ENCODE data around the gene TSSK1B.
"Not testable (repeated sequence)": the region's sequence is repeated elsewhere in the genome, so short reads cannot be mapped to it uniquely, and the experiment has no call there.

Gene TSSK1B

DNA sequence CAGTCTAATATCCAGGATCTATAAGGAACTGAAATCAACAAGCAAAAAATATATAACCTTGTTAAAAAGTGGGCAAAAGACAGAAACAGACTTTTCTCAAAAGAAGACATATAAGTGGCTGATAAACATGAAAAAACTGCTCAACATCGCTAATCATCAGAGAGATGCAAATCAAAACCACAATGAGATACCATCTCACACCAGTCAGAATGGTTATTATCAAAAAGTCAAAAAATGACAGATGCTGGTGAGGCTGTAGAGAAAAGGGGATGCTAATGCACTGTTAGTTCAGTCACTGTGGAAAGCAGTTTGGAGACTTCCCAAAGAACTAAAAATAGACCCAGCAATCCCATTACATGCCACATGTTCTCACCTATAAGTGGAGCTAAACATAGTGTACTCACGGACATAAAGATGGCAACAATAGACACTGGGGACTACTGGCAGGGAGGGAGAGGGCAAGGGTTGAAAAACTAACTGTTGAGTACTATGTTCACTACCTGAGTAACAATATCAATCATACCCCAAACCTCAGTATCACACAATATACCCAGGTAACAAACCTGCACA is 11.7 kb upstream of the TSSK1B start:
- no peaks in the 10 kb centered on the region for H3K9me3 ChIP-seq (ENCODE audit: control insufficient read depth in 1 of 2, low read length in 2 of 2)
- no peak overlapping the region for H3K4me3 ChIP-seq (ENCODE audit: low read depth in 1 of 2, low read length in 2 of 2)
- H3K36me3 ChIP-seq (ENCODE audit: control insufficient read depth in 1 of 2, insufficient read depth in 2 of 2, low read length in 2 of 2): no peaks in the 10 kb centered on the region

DNA sequence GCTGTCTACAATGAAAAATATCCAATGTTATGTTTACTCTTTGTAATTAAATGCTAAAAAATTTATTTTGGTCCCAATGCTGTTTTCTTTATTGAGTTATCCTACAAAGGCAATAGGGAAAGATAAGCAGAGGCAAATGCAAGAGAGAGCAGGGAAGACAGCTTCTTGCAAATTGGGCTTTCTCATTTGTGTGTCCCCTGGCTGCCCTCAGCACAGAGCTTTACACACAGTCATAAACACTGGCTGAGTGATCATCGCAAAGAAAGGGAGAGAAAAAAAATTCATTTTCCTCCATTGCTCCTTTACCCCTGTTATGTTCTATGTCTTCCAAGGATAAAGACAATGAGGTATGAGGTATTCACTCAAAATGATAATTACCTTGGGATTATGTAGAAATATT is 2.3 kb upstream of the TSSK1B start:
- Histone ChIP-seq H3K27me3 (ENCODE audit: low read depth, low read length) (no peaks in the 10 kb centered on the region), H3K36me3 (ENCODE audit: control insufficient read depth in 1 of 2, insufficient read depth in 2 of 2, low read length in 2 of 2) (no peaks in the 10 kb centered on the region), H3K4me1 (ENCODE audit: control insufficient read depth in 1 of 2, insufficient read depth in 2 of 2, low read length in 2 of 2) (peaks cover 0 to 9% of the 10 kb centered on the region in 2 donors), H3K27ac (ENCODE audit: low read length) (no peak overlapping the region), H3K4me3 (ENCODE audit: low read depth in 1 of 2, low read length in 2 of 2) (no peak overlapping the region), H3K9me3 (ENCODE audit: control insufficient read depth in 1 of 2, low read length in 2 of 2) (no peaks in the 10 kb centered on the region)

More for the DNA sequence above, 11.7 kb upstream of the TSSK1B start:
- Histone ChIP-seq H3K4me1 (ENCODE audit: control insufficient read depth in 1 of 2, insufficient read depth in 2 of 2, low read length in 2 of 2) (no peaks in the 10 kb centered on the region), H3K27ac (ENCODE audit: low read length) (no peak overlapping the region), H3K27me3 (ENCODE audit: low read depth, low read length) (no peaks in the 10 kb centered on the region)

DNA sequence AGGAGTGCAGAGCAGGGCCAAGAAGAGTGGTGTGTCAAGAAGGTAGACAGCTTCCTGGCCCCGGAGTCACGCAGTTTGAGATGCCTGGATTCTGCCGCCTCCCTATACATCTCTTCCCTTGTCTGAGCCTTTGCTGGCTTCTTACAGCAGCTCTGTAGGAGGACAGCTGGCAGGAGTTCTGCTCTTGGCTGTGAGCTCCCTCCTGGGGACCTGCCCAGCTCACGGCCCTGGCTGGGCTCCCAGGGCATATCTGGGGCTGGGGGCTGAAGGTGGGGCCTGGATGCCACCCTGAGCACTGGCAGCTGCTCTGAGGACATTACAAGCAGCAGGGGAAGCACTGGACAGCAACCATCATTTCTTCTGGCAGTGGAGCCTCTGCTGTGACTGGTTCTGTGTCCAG is 786 bp upstream of the TSSK1B start:
- Histone ChIP-seq H3K27me3 (ENCODE audit: low read depth, low read length) (no peaks in the 10 kb centered on the region), H3K4me3 (ENCODE audit: low read depth in 1 of 2, low read length in 2 of 2) (no peak overlapping the region), H3K36me3 (ENCODE audit: control insufficient read depth in 1 of 2, insufficient read depth in 2 of 2, low read length in 2 of 2) (no peaks in the 10 kb centered on the region), H3K27ac (ENCODE audit: low read length) (no peak overlapping the region), H3K4me1 (ENCODE audit: control insufficient read depth in 1 of 2, insufficient read depth in 2 of 2, low read length in 2 of 2) (peaks cover 0 to 9% of the 10 kb centered on the region in 2 donors), H3K9me3 (ENCODE audit: control insufficient read depth in 1 of 2, low read length in 2 of 2) (no peaks in the 10 kb centered on the region)

DNA sequence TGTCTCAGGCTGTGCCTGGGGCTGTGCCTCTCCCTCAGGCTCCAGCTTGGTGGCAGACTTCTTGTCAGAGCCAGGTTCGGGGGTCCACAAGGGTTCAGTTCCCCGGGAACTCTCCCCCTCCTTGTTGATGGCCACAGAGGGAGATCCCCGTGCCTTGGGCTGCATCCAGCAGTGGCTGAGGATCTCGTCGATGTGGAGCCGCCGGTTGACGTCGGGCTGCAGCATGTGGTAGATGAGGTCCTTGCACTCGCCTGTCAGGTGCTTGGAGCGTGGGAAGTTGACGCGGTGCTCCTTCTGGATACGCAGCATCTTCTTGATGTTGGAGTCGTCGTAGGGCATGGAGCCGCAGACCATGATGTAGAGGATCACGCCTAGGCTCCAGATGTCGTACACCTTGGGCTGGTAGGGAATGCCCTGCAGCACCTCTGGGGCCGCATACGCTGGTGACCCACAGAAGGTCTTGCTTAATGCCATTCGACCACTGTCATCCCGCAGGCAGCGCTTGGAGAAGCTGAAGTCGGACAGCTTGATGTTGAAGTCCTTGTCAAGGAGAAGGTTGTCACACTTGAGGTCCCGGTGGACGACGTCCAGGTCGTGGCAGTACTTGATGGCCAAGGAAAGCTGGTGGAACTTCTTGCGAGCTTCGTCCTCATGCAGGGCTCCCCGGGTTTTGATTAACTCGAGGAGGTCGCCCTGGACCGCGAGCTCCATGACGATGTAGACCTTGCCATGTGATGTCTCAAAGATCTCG is 752 bp downstream of the TSSK1B start:
- H3K9me3 ChIP-seq (ENCODE audit: control insufficient read depth in 1 of 2, low read length in 2 of 2): no peaks in the 10 kb centered on the region
- H3K4me3 ChIP-seq (ENCODE audit: low read depth in 1 of 2, low read length in 2 of 2): no peak overlapping the region
- H3K27ac ChIP-seq (ENCODE audit: low read length): no peak overlapping the region
- H3K4me1 ChIP-seq (ENCODE audit: control insufficient read depth in 1 of 2, insufficient read depth in 2 of 2, low read length in 2 of 2): peaks cover 0 to 9% of the 10 kb centered on the region in 2 donors
- H3K36me3 ChIP-seq (ENCODE audit: control insufficient read depth in 1 of 2, insufficient read depth in 2 of 2, low read length in 2 of 2): no peaks in the 10 kb centered on the region
- no peaks in the 10 kb centered on the region for H3K27me3 ChIP-seq (ENCODE audit: low read depth, low read length)

DNA sequence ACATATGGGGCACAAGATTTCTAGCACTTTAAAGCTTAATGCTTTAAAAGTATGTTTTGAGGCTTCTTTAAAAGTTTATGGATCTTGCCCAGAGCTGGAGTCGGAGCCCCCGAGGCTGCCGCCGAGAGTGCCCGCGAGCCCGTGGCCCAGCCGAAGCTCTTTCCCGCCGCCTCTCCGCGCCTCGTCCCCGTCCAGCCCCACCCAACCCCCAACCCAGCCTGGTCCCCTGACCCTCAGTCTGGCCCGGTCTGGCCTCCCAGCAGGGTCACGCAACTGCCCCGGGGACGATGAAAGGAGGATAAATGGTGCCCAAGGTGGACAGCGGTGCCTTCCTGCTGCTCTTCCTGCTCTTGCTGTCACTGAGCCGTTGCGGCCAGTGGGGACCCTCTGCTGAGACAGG is 1.7 kb downstream of the TSSK1B start:
- H3K4me3 ChIP-seq (ENCODE audit: low read depth in 1 of 2, low read length in 2 of 2): no peak overlapping the region
- H3K4me1 ChIP-seq (ENCODE audit: control insufficient read depth in 1 of 2, insufficient read depth in 2 of 2, low read length in 2 of 2): peaks cover 0 to 9% of the 10 kb centered on the region in 2 donors
- H3K9me3 ChIP-seq (ENCODE audit: control insufficient read depth in 1 of 2, low read length in 2 of 2): no peaks in the 10 kb centered on the region
- no peaks in the 10 kb centered on the region for H3K36me3 ChIP-seq (ENCODE audit: control insufficient read depth in 1 of 2, insufficient read depth in 2 of 2, low read length in 2 of 2)
- no peak overlapping the region for H3K27ac ChIP-seq (ENCODE audit: low read length)
- no peaks in the 10 kb centered on the region for H3K27me3 ChIP-seq (ENCODE audit: low read depth, low read length)

DNA sequence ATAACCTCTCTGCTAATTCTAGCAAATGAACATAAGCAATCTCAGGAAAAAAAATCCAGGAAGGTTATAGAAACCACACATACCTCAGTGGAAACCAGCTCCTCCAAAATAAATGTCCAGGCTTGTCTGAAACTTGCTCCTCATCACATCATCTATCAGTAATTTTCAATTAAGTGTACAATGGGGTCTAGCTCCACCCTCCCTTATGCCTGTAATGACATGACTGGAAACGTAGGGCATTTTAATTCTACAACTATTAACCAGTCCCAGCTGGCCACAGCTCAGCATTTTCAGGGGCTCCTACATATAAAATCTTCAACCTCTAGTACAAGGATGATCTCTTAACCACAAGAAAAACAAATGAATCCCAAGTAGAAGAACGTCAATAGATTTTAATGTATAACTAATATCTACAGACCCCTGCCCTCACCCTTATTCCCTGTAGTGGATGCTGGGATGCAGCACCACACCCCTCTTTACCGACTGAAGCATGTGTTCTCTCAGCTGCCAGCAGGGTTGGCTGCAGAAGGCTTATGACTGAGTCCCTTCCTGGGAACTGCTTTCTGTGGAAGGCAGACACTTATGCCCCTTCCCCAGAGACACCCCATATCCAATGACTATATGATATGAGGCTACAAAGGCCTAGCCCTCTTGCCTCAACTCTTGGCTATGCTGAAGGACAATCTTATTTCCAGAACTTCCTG is 6.8 kb downstream of the TSSK1B start:
- H3K27me3 ChIP-seq (ENCODE audit: low read depth, low read length): no peaks in the 10 kb centered on the region
- no peaks in the 10 kb centered on the region for H3K36me3 ChIP-seq (ENCODE audit: control insufficient read depth in 1 of 2, insufficient read depth in 2 of 2, low read length in 2 of 2)
- H3K9me3 ChIP-seq (ENCODE audit: control insufficient read depth in 1 of 2, low read length in 2 of 2): no peaks in the 10 kb centered on the region
- H3K4me3 ChIP-seq (ENCODE audit: low read depth in 1 of 2, low read length in 2 of 2): no peak overlapping the region
- no peak overlapping the region for H3K27ac ChIP-seq (ENCODE audit: low read length)
- H3K4me1 ChIP-seq (ENCODE audit: control insufficient read depth in 1 of 2, insufficient read depth in 2 of 2, low read length in 2 of 2): no peaks in the 10 kb centered on the region

DNA sequence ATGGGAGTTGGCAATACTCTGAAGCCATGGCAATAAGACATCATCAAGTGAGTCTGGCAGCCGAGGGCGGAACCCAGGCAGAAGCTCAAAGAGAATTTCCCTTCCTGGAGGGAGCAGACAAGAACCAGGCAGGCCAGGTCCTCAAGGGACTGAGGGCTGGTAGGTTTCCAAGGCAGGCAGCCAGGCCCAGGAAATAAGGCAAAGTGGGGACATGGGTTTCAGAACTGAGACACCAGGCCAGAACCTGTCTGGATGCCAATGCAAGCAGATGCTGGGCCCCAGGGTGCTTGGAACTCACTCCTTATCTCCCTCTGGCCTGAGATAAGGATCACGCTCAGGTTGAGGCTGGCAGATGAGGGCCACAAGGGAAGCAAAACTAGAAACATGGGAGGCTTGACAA is 8.9 kb downstream of the TSSK1B start:
- H3K4me1 ChIP-seq (ENCODE audit: control insufficient read depth in 1 of 2, insufficient read depth in 2 of 2, low read length in 2 of 2): no peaks in the 10 kb centered on the region
- H3K9me3 ChIP-seq (ENCODE audit: control insufficient read depth in 1 of 2, low read length in 2 of 2): no peaks in the 10 kb centered on the region
- no peak overlapping the region for H3K4me3 ChIP-seq (ENCODE audit: low read depth in 1 of 2, low read length in 2 of 2)
- H3K27ac ChIP-seq (ENCODE audit: low read length): no peak overlapping the region
- no peaks in the 10 kb centered on the region for H3K27me3 ChIP-seq (ENCODE audit: low read depth, low read length)
- no peaks in the 10 kb centered on the region for H3K36me3 ChIP-seq (ENCODE audit: control insufficient read depth in 1 of 2, insufficient read depth in 2 of 2, low read length in 2 of 2)

DNA sequence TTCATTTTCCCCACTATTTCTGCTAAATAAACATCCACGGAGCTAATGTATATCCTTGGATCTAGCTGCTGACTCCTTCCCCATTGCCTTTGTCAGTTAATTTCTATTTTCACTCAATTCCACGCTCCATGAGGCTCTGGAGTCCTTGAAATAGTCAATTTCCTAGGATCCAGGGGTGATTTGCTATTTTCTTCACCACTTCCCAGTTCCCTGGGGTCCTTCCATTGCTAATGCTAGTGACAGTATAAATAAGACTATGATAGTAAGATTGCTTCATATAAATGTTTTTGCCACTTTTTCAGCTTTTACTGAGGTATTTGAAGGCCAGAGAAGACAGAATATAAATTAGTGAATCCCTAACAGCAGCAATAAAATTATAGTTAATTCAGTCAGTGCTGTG is 13.1 kb downstream of the TSSK1B start:
- Histone ChIP-seq H3K4me3 (ENCODE audit: low read depth in 1 of 2, low read length in 2 of 2) (no peak overlapping the region), H3K9me3 (ENCODE audit: control insufficient read depth in 1 of 2, low read length in 2 of 2) (no peaks in the 10 kb centered on the region), H3K36me3 (ENCODE audit: control insufficient read depth in 1 of 2, insufficient read depth in 2 of 2, low read length in 2 of 2) (no peaks in the 10 kb centered on the region), H3K4me1 (ENCODE audit: control insufficient read depth in 1 of 2, insufficient read depth in 2 of 2, low read length in 2 of 2) (no peaks in the 10 kb centered on the region), H3K27ac (ENCODE audit: low read length) (no peak overlapping the region), H3K27me3 (ENCODE audit: low read depth, low read length) (no peaks in the 10 kb centered on the region)

DNA sequence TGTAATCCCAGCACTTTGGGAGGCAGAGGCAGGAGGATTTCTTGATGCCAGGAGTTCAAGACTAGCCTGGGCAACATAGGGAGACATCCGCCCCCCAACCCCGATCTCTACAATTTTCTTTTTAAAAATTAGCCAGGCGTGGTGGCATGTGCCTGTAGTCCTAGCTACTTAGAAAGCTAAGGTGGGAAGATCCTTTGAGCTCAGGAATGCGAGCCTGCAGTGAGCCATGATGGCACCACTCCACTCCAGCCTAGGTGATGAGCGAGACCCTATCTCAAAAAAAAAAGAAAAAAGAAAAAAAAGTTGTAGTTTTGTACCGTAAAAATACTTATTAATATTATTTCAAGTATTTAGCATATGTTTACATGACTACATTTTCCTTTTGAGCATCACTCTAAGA is 29.3 kb downstream of the TSSK1B start:
- Histone ChIP-seq H3K36me3 (ENCODE audit: control insufficient read depth in 1 of 2, insufficient read depth in 2 of 2, low read length in 2 of 2) (no peaks in the 10 kb centered on the region), H3K4me1 (ENCODE audit: control insufficient read depth in 1 of 2, insufficient read depth in 2 of 2, low read length in 2 of 2) (no peaks in the 10 kb centered on the region), H3K4me3 (ENCODE audit: low read depth in 1 of 2, low read length in 2 of 2) (no peak overlapping the region), H3K27me3 (ENCODE audit: low read depth, low read length) (no peaks in the 10 kb centered on the region), H3K9me3 (ENCODE audit: control insufficient read depth in 1 of 2, low read length in 2 of 2) (no peaks in the 10 kb centered on the region), H3K27ac (ENCODE audit: low read length) (no peak overlapping the region)

DNA sequence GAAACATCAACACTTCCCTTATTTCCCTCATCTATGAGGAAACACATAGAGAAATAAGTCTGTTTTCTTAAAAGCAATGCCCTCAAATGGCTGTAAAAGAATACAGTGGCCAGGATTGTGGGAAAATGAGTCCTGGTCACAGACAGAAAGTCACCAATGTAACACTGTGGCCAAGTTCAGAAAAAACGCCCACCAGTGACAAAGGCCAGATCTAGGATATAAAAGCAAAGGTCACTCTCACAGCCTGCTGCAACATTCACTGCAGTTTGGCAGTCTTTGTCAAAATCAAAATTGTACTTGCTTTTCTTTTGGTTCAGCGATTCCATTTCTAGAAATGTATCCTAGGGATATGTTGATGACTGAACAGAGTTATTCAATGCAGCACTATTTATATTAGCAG is 30.5 kb downstream of the TSSK1B start:
- Histone ChIP-seq H3K27me3 (ENCODE audit: low read depth, low read length) (no peaks in the 10 kb centered on the region), H3K4me3 (ENCODE audit: low read depth in 1 of 2, low read length in 2 of 2) (no peak overlapping the region), H3K9me3 (ENCODE audit: control insufficient read depth in 1 of 2, low read length in 2 of 2) (no peaks in the 10 kb centered on the region), H3K4me1 (ENCODE audit: control insufficient read depth in 1 of 2, insufficient read depth in 2 of 2, low read length in 2 of 2) (no peaks in the 10 kb centered on the region), H3K27ac (ENCODE audit: low read length) (no peak overlapping the region), H3K36me3 (ENCODE audit: control insufficient read depth in 1 of 2, insufficient read depth in 2 of 2, low read length in 2 of 2) (no peaks in the 10 kb centered on the region)

DNA sequence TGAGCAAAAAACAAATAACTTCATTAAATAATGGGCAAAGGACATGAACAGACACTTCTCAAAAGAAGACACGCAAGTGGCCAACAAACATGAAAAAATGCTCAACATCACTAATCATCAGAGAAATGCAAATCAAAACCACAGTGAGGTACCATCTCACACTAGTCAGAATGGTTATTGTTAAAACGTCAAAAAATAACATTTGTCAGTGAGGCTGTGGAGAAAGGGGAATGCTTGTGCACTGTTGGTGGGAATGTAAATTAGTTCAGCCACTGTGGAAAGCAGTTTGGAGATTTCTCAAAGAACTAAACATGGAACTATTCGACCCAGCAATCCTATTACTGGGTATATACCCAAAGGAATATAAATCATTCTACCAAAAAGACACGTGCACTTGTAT is 36.8 kb downstream of the TSSK1B start:
- H3K9me3 ChIP-seq (ENCODE audit: control insufficient read depth in 1 of 2, low read length in 2 of 2); H3K4me1 ChIP-seq (ENCODE audit: control insufficient read depth in 1 of 2, insufficient read depth in 2 of 2, low read length in 2 of 2); H3K4me3 ChIP-seq (ENCODE audit: low read depth in 1 of 2, low read length in 2 of 2); H3K27me3 ChIP-seq (ENCODE audit: low read depth, low read length); H3K36me3 ChIP-seq (ENCODE audit: control insufficient read depth in 1 of 2, insufficient read depth in 2 of 2, low read length in 2 of 2); H3K27ac ChIP-seq (ENCODE audit: low read length): not testable (repeated sequence)

Data from muscle layer of duodenum (tissue), 2 donors.